IgD-negative memory B cell (primary cell): Measurements from ENCODE around the gene DLST. TPM values are rescaled to one million over a fixed set of nuclear protein-coding genes. Genes with fewer than 3 reads are reported as not detected.

Experiments used
- H3K27ac Mint-ChIP-seq, 3 donors: one replicate each; pipeline ENCODE4 v1.8.0; 2020 to 2022; ENCODE audit warnings: mild to moderate bottlenecking in 3 of 3, mixed read lengths in 3 of 3, moderate library complexity in 1 of 3
- H3K27me3 Mint-ChIP-seq: one replicate; pipeline ENCODE4 v1.8.0; 2021; ENCODE audit warnings: mixed read lengths
- H3K36me3 Mint-ChIP-seq: one replicate; pipeline ENCODE4 v1.8.0; 2020; ENCODE audit warnings: mild to moderate bottlenecking, mixed read lengths
- H3K4me1 Mint-ChIP-seq, 3 donors: one replicate each; pipeline ENCODE4 v1.8.0; 2020 to 2022; ENCODE audit warnings: mixed read lengths in 3 of 3, mild to moderate bottlenecking in 1 of 3
- H3K4me3 Mint-ChIP-seq, 4 donors: one replicate each; pipeline ENCODE4 v1.8.0; 2020 to 2022; ENCODE audit warnings: mild to moderate bottlenecking in 4 of 4, mixed read lengths in 4 of 4, moderate library complexity in 3 of 4
- H3K9me3 Mint-ChIP-seq, 3 donors: one replicate each; pipeline ENCODE4 v1.8.0; 2020 to 2021; ENCODE audit warnings: mixed read lengths in 3 of 3, mild to moderate bottlenecking in 1 of 3
- polyA plus RNA-seq: library from polyadenylated mRNA; unstranded; fragments of 300-500 nt; fragmentation: Illumina TruSeq; gene quantifications from one replicate; pipeline ENCODE4 v1.2.3, GENCODE V29; 2021

DLST gene
- polyA plus RNA-seq, 1 donor from 2014 or later = 10.3 TPM

DNA sequence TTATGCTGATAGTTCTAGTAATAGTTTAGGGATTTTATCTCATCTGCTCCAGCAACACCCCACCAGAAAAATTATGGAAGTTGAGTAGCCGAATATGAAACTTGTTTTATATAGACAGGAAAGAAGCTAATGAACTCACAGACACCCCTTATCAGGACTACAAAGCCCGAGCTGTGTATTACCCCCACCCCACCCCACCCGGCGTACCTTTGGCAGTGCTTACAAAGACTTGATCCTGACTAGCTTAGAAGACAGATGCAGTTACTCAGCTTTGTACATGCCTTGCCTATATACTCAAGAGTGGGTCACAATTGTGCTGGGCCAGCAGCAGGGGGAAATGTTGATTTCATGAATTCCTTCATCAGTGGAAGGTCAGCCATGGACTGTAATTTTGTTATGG lies 28.1 kb upstream of the DLST start:
- peaks cover 23 to 25% (median 24%) of the 10 kb centered on the region in 3 donors for H3K4me1 Mint-ChIP-seq
- peaks cover 3% of the 10 kb centered on the region for H3K36me3 Mint-ChIP-seq
- no peak overlapping the region for H3K27ac Mint-ChIP-seq
- no peaks in the 10 kb centered on the region for H3K9me3 Mint-ChIP-seq
- H3K4me3 Mint-ChIP-seq = peak overlapping the region in 1 of 4 donors; percentile 59
- H3K27me3 Mint-ChIP-seq = no peaks in the 10 kb centered on the region

- Mint-ChIP-seq H3K36me3 (peaks cover 3% of the 10 kb centered on the region), H3K27me3 (no peaks in the 10 kb centered on the region), H3K27ac (peak overlapping the region in 1 of 3 donors; percentile 39), H3K9me3 (no peaks in the 10 kb centered on the region), H3K4me1 (peaks cover 23 to 25% (median 24%) of the 10 kb centered on the region in 3 donors), H3K4me3 (no peak overlapping the region)
Observed at GRCh38 chr14:74855021-74855420, 26.7 kb upstream of the DLST start.

DNA sequence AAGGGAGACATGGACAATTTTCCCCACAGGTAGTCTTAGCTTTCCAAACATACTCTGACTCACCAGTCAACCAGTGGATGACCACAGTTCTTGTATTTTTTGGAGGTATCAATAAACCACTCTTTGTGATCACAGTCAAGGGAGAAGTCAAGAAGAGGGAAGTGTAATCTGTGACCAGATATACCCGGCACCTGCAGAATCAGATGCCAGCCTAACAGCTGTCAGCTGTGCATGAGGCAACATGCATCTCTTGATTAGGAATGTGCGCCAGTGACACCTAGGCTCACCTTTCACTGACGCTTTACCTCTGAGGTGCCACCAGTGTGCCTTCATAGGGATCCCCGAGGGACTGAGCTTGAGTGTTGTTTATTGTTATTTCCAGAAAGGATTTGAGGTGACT lies 25.8 kb upstream of the DLST start:
- peaks cover 3% of the 10 kb centered on the region for H3K36me3 Mint-ChIP-seq
- H3K27me3 Mint-ChIP-seq = no peaks in the 10 kb centered on the region
- H3K27ac Mint-ChIP-seq = peak overlapping the region; percentile 13 to 54 (median 26)
- no peaks in the 10 kb centered on the region for H3K9me3 Mint-ChIP-seq
- peaks cover 23 to 27% (median 24%) of the 10 kb centered on the region in 3 donors for H3K4me1 Mint-ChIP-seq
- no peak overlapping the region for H3K4me3 Mint-ChIP-seq

DNA sequence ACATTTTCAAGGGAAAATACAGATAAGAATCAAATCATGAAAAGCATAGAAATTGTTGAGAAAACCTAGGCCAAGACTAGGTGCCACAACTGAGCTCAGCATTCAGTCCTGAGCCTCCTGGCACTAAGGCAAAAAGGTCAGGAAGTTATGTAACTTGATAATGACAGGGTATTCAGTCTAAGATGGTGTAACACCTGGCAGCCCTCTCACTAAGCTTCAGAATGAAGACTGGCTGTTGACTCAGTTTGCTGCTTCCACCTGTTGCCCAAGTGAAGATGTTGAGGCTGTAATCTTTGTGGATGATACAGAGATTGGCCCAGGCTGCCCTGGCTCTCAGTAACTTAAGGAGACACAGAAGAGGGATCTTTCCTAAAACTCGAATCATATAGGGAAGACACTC lies 25.4 kb upstream of the DLST start:
- Mint-ChIP-seq H3K4me3 (no peak overlapping the region), H3K27me3 (no peaks in the 10 kb centered on the region), H3K4me1 (peaks cover 23 to 28% (median 24%) of the 10 kb centered on the region in 3 donors), H3K9me3 (no peaks in the 10 kb centered on the region), H3K27ac (peak overlapping the region in 2 of 3 donors; percentile 13 to 26), H3K36me3 (peaks cover 3% of the 10 kb centered on the region)

DNA sequence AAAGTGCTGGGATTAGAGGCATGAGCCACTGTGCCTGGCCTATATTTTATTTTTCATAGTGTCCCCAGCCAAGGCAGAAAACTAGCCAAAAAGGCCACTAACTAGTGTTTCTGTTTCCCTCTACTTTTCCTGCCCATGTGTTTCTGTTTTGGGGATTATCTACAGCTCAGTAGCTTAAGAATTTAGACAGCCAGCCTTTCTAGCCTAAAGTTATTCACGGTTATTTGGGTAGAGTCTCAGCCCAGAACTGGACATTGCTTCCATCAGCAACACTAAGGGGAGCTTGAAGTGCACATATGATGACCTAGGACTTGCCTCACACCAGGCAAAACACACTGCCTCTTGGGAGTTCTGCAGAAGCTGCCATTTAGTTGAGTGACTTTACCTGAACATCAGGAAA lies 23.7 kb upstream of the DLST start:
- Mint-ChIP-seq H3K4me1 (peaks cover 14 to 19% (median 18%) of the 10 kb centered on the region in 3 donors), H3K27me3 (no peaks in the 10 kb centered on the region), H3K9me3 (no peaks in the 10 kb centered on the region), H3K36me3 (peaks cover 3% of the 10 kb centered on the region), H3K4me3 (no peak overlapping the region), H3K27ac (no peak overlapping the region)

DNA sequence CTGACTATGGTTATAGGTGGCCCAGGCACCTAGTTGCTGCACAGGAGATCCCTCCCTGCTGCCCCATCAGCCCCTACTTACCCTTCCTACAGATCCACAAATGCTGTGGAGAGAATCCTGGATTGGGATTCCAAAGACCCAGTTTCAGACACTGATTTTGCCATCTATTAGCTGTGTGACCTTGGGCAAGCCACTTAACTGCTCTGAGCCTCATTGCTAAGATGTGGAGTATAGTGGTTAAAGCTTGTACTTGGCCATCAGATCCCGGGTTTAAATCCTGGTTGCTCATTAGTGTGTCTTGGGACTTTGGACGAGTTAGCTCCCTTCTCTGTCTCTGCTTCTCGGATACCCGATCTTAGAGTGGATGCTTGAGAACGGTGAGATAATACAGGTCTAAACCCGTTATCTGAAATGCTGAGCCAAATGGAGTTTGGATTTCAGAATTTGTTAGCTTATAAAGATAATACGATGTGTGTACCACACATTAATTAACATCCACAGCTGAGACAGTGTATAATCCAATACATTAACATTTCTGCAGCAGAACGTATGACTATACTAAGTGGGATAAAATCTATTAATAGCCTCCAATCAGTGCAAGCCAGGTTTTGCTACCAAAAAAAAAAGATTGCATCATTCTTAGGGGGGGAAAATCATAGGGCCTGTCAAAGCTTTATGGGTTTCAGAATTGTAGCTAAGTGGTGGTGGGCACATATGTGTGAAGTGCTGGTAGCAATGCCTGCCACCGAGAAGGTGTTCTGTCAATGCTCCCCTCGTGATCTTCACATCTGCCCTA lies 21.8 kb upstream of the DLST start:
- Mint-ChIP-seq H3K9me3 (no peaks in the 10 kb centered on the region), H3K4me1 (peaks cover 8 to 9% (median 9%) of the 10 kb centered on the region in 3 donors), H3K4me3 (no peak overlapping the region), H3K27ac (peak overlapping the region in 1 of 3 donors; percentile 69), H3K36me3 (peaks cover 3% of the 10 kb centered on the region), H3K27me3 (no peaks in the 10 kb centered on the region)

DNA sequence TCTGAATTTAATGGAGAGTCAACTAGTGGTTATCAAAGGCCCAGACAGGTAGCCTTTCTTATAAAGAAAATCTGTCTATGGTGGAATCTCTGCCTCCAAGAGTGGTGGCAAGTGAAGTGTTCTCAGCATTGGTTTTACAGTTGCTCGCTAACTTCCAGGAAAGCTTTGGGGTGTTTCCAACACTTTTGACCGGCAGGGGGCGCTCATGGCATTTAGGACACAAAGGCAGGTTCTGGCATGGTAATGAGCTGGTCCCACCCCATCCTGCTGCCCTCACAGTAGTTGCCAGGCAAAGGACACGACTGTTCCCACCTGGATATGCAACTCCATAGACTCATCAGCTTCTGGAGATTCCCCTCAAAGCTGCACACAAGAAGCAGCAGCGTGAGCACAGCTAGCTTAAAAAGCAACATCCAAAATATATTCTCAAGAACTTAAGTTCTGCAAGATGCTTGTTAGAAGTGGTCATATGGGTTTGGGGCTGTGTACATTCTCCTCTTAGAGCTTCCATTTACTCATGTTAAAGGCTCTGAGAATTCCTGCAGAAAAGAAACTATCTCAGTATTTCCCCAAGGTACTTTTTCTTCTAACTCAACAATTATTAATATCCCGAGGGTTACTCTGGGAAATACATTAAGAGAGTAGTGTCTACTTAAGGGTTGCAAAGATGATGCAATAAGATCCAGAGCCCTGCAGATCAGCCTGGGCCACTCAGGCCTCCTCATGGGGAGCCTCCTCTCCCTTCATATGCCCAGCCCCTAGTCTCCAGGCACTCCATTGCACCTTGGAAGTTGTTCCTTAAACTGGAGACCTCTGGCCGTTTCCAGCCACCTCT lies 20.6 kb upstream of the DLST start:
- Mint-ChIP-seq H3K27me3 (no peaks in the 10 kb centered on the region), H3K4me1 (peaks cover 2 to 6% (median 2%) of the 10 kb centered on the region in 3 donors), H3K36me3 (no peaks in the 10 kb centered on the region), H3K9me3 (no peaks in the 10 kb centered on the region), H3K27ac (peak overlapping the region in 1 of 3 donors; percentile 69), H3K4me3 (peak overlapping the region in 1 of 4 donors; percentile 23)

DNA sequence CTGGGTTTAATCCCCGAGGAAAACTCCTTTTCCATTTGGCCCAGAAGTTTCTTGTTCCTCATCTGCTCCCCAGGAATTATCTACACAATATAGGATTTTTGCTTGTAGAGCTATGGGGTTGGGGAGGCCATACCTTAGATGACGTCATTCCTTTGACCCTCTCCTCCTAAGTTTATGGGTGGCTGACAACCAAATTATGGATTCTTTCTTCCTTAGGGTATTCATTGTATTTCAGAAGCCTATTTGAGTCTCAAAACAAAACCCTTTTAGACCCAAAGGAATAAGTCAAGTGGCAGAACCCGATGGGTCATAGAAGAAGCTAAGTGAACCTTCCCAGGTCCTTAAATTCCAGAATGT lies 20.0 kb upstream of the DLST start:
- Mint-ChIP-seq H3K27me3 (no peaks in the 10 kb centered on the region), H3K9me3 (no peaks in the 10 kb centered on the region), H3K4me3 (peak overlapping the region in 1 of 4 donors; percentile 23), H3K36me3 (no peaks in the 10 kb centered on the region), H3K4me1 (peaks cover 0 to 3% (median 0%) of the 10 kb centered on the region in 3 donors), H3K27ac (no peak overlapping the region)

DNA sequence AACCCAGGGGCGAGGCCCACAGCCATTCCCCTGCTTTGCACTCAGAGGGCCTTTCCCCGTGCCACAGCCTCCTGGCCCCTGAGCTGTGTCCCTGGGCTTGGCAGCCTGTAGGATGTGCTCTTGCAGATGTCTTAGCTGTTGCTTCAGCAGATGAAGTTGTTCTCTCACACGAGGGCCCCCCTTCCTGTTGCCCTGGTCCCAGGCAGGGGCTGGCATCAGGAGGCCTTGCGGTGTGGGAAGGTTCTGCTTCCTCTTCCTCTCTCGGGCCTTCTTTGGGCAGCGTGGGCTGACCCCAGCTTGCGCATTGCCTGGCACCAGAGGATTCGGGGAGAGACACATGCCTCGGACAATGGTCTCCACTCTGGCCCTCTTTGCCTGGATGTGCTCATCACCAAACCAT lies 18.4 kb upstream of the DLST start:
- Mint-ChIP-seq H3K4me3 (no peak overlapping the region), H3K27ac (no peak overlapping the region), H3K9me3 (no peaks in the 10 kb centered on the region), H3K27me3 (no peaks in the 10 kb centered on the region), H3K36me3 (no peaks in the 10 kb centered on the region), H3K4me1 (peaks cover 0 to 8% (median 5%) of the 10 kb centered on the region in 3 donors)

- H3K27me3 Mint-ChIP-seq = no peaks in the 10 kb centered on the region
- peaks cover 0 to 8% (median 5%) of the 10 kb centered on the region in 3 donors for H3K4me1 Mint-ChIP-seq
- no peaks in the 10 kb centered on the region for H3K36me3 Mint-ChIP-seq
- H3K4me3 Mint-ChIP-seq = no peak overlapping the region
- H3K27ac Mint-ChIP-seq = no peak overlapping the region
- no peaks in the 10 kb centered on the region for H3K9me3 Mint-ChIP-seq
Observed at GRCh38 chr14:74864198-74864597, 17.5 kb upstream of the DLST start.

- no peak overlapping the region for H3K27ac Mint-ChIP-seq
- no peaks in the 10 kb centered on the region for H3K27me3 Mint-ChIP-seq
- no peak overlapping the region for H3K4me3 Mint-ChIP-seq
Observed at GRCh38 chr14:74865156-74865555, 16.6 kb upstream of the DLST start.

DNA sequence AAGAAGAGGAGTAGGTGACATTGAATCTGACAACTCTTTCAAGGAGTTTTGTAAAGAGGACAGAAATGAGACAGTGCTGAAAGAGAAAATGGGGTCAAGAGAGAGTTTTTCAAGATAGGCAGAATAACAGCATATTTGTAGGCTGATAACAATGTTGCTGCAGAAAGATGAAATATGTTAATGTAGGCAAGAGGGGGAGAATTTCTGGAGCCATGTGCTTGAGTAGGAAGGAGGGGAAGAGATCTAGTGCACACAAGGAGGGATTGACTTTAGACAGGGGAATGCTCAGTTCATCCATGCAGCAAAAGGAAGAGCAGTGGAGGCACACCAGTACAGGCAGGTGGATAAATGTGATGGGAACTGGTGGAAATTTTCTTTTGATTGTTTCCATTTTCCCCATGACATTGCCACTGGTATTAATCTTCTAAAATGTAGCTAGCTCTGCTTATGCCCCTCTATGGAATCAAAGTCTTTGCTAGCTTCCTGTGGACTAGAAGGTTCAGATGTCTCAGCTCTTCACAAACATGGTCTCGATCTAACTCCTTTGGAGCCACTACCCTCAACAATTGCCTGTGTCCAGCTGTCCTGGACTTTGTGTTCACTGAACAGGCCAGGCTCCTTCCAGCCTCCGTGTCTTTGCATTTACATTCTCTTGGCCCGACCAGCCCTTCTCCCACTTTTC lies 14.9 kb upstream of the DLST start:
- Mint-ChIP-seq H3K36me3 (no peaks in the 10 kb centered on the region), H3K9me3 (no peaks in the 10 kb centered on the region), H3K4me3 (no peak overlapping the region), H3K4me1 (peaks cover 0 to 8% (median 2%) of the 10 kb centered on the region in 3 donors), H3K27me3 (no peaks in the 10 kb centered on the region), H3K27ac (no peak overlapping the region)

More at GRCh38 chr14:74865156-74865555, 16.6 kb upstream of the DLST start:
- Mint-ChIP-seq H3K4me1 (peaks cover 0 to 8% (median 5%) of the 10 kb centered on the region in 3 donors), H3K36me3 (no peaks in the 10 kb centered on the region), H3K9me3 (no peaks in the 10 kb centered on the region)

- Mint-ChIP-seq H3K9me3 (no peaks in the 10 kb centered on the region), H3K27me3 (no peaks in the 10 kb centered on the region), H3K36me3 (no peaks in the 10 kb centered on the region), H3K4me3 (peak overlapping the region in 1 of 4 donors; percentile 28), H3K27ac (peak overlapping the region in 1 of 3 donors; percentile 23), H3K4me1 (peaks cover 0 to 8% (median 2%) of the 10 kb centered on the region in 3 donors)
Observed at GRCh38 chr14:74867673-74868072, 14.0 kb upstream of the DLST start.

DNA sequence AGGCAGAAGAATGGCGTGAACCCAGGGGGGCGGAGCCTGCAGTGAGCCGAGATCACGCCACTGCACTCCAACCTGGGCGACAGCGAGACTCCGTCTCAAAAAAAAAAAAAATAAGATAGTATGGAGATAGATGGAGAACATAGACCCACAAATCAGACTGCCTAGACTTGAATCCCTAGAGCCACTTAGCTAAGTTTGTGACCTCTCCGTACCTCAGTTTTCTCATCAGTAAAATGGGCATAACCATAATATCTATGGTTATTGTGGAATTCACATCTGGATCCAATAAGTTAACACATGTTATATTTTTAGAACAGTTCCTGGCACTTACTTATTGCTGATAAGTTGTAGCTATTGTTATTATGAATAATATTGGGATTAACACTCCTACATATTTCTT lies 13.0 kb upstream of the DLST start:
- Mint-ChIP-seq H3K27me3 (no peaks in the 10 kb centered on the region), H3K36me3 (no peaks in the 10 kb centered on the region), H3K27ac (no peak overlapping the region)

GRCh38 chr14:74871819-74872218 lies 9.9 kb upstream of the DLST start:
- H3K27me3 Mint-ChIP-seq = no peaks in the 10 kb centered on the region
- H3K4me1 Mint-ChIP-seq = peaks cover 14 to 23% (median 20%) of the 10 kb centered on the region in 3 donors
- H3K27ac Mint-ChIP-seq = peak overlapping the region in 1 of 3 donors; percentile 71
- no peaks in the 10 kb centered on the region for H3K36me3 Mint-ChIP-seq
- no peak overlapping the region for H3K4me3 Mint-ChIP-seq
- no peaks in the 10 kb centered on the region for H3K9me3 Mint-ChIP-seq

More for the DNA sequence above, 13.0 kb upstream of the DLST start:
- Mint-ChIP-seq H3K4me3 (no peak overlapping the region), H3K4me1 (peaks cover 1 to 8% (median 3%) of the 10 kb centered on the region in 3 donors), H3K9me3 (no peaks in the 10 kb centered on the region)
